ENCODE data around the gene SMAD5. TPM values are rescaled to one million over a fixed set of nuclear protein-coding genes. Genes with fewer than 3 reads are reported as not detected.

The SMAD5 gene
- total RNA-seq, 1 experiment from 2014 or later = 46.1 TPM

GRCh38 chr5:136188859-136189258 is 56.2 kb downstream of the SMAD5 start:
- no peak for DNase-seq (ENCODE audit: low read depth, low spot score)
- in situ Hi-C loops (cut with HindIII; ENCODE audit: low pct_unique_long_range_greater_than_20kb, low sequenced_read_pairs) = no loop called here

- in situ Hi-C loops (cut with HindIII; ENCODE audit: low pct_unique_long_range_greater_than_20kb, low sequenced_read_pairs) = no loop called here
- DNase-seq (ENCODE audit: low read depth, low spot score) = no peak
These were observed 57.6 kb downstream of the SMAD5 start for GRCh38 chr5:136190091-136190720.

- no peak for DNase-seq (ENCODE audit: low read depth, low spot score)
- in situ Hi-C loops (cut with HindIII; ENCODE audit: low pct_unique_long_range_greater_than_20kb, low sequenced_read_pairs) = no loop called here
These were observed 58.3 kb downstream of the SMAD5 start for GRCh38 chr5:136190904-136191303.

- in situ Hi-C loops (cut with HindIII; ENCODE audit: low pct_unique_long_range_greater_than_20kb, low sequenced_read_pairs) = no loop called here
These were observed 58.8 kb downstream of the SMAD5 start for GRCh38 chr5:136191304-136192014.

GRCh38 chr5:136192015-136192525 is 59.4 kb downstream of the SMAD5 start:
- in situ Hi-C loops (cut with HindIII; ENCODE audit: low pct_unique_long_range_greater_than_20kb, low sequenced_read_pairs) = no loop called here
- DNase-seq (ENCODE audit: low read depth, low spot score) = no peak

More at GRCh38 chr5:136191304-136192014, 58.8 kb downstream of the SMAD5 start:
- no peak for DNase-seq (ENCODE audit: low read depth, low spot score)

- in situ Hi-C loops (cut with HindIII; ENCODE audit: low pct_unique_long_range_greater_than_20kb, low sequenced_read_pairs) = no loop called here
- no peak for DNase-seq (ENCODE audit: low read depth, low spot score)
These were observed 60.1 kb downstream of the SMAD5 start, which contains the start of gene SMIM32 for GRCh38 chr5:136192526-136193321. SMIM32 (minus strand) TSS chr5:136193162; CDS start chr5:136192524, 638 bp downstream.

- DNase-seq (ENCODE audit: low read depth, low spot score) = no peak
- in situ Hi-C loops (cut with HindIII; ENCODE audit: low pct_unique_long_range_greater_than_20kb, low sequenced_read_pairs) = no loop called here
These were observed 60.8 kb downstream of the SMAD5 start for GRCh38 chr5:136193322-136193935.

GRCh38 chr5:136194576-136194975 is 61.9 kb downstream of the SMAD5 start:
- in situ Hi-C loops (cut with HindIII; ENCODE audit: low pct_unique_long_range_greater_than_20kb, low sequenced_read_pairs) = no loop called here
- DNase-seq (ENCODE audit: low read depth, low spot score) = no peak

GRCh38 chr5:136195971-136196820 is 63.6 kb downstream of the SMAD5 start:
- no peak for DNase-seq (ENCODE audit: low read depth, low spot score)
- in situ Hi-C loops (cut with HindIII; ENCODE audit: low pct_unique_long_range_greater_than_20kb, low sequenced_read_pairs) = no loop called here

GRCh38 chr5:136197462-136198142 is 65.0 kb downstream of the SMAD5 start:
- no peak for DNase-seq (ENCODE audit: low read depth, low spot score)
- in situ Hi-C loops (cut with HindIII; ENCODE audit: low pct_unique_long_range_greater_than_20kb, low sequenced_read_pairs) = no loop called here

GRCh38 chr5:136198453-136198852 is 65.8 kb downstream of the SMAD5 start:
- DNase-seq (ENCODE audit: low read depth, low spot score) = no peak

GRCh38 chr5:136199408-136199807 is 66.8 kb downstream of the SMAD5 start:
- no peak for DNase-seq (ENCODE audit: low read depth, low spot score)
- in situ Hi-C loops (cut with HindIII; ENCODE audit: low pct_unique_long_range_greater_than_20kb, low sequenced_read_pairs) = no loop called here

More at GRCh38 chr5:136198453-136198852, 65.8 kb downstream of the SMAD5 start:
- in situ Hi-C loops (cut with HindIII; ENCODE audit: low pct_unique_long_range_greater_than_20kb, low sequenced_read_pairs) = no loop called here

- no peak for DNase-seq (ENCODE audit: low read depth, low spot score)
- in situ Hi-C loops (cut with HindIII; ENCODE audit: low pct_unique_long_range_greater_than_20kb, low sequenced_read_pairs) = no loop called here
These were observed 67.5 kb downstream of the SMAD5 start for GRCh38 chr5:136200130-136200529.

GRCh38 chr5:136200761-136201160 is 68.1 kb downstream of the SMAD5 start:
- DNase-seq (ENCODE audit: low read depth, low spot score) = no peak
- in situ Hi-C loops (cut with HindIII; ENCODE audit: low pct_unique_long_range_greater_than_20kb, low sequenced_read_pairs) = no loop called here

- in situ Hi-C loops (cut with HindIII; ENCODE audit: low pct_unique_long_range_greater_than_20kb, low sequenced_read_pairs) = no loop called here
- no peak for DNase-seq (ENCODE audit: low read depth, low spot score)
These were observed 69.2 kb downstream of the SMAD5 start for GRCh38 chr5:136201870-136202269.

- DNase-seq (ENCODE audit: low read depth, low spot score) = no peak
- in situ Hi-C loops (cut with HindIII; ENCODE audit: low pct_unique_long_range_greater_than_20kb, low sequenced_read_pairs) = no loop called here
These were observed 70.0 kb downstream of the SMAD5 start for GRCh38 chr5:136202469-136203205.
